GM10248 (cell line): ENCODE data around the gene RARA.

Experiments
- CTCF ChIA-PET: fragments of 300-600 bp; sonication (Branson Sonifier 250); formaldehyde crosslinking; extraction: SDS; loops from one replicate; lab custom pipeline; 2021; ENCODE audit warnings: antibody characterized with exemption; lab: Yijun Ruan, JAX
- POLR2A ChIA-PET: fragments of 350-650 bp; sonication (Branson Sonifier 250); formaldehyde crosslinking; extraction: SDS; loops from one replicate; lab custom pipeline; 2020; ENCODE audit warnings: antibody characterized with exemption; lab: Yijun Ruan, JAX
- DNase-seq: peaks from one replicate; pipeline ENCODE4 v3.0.0; 2012; ENCODE audit errors: extremely low spot score
- CTCF ChIP-seq: IDR thresholded peaks from 2 replicates; pipeline ENCODE4 v1.5.1; 2012; ENCODE audit warnings: mild to moderate bottlenecking, low read depth; ENCODE audit errors: extremely low read depth, missing control alignments, control extremely low read depth

RARA gene

GRCh38 chr17:40326014-40326831, 17.2 kb downstream of the RARA start:
- CTCF ChIA-PET = interaction anchor here (0.8 to 6.9 kb wide), 9 partner anchors 9 to 234 kb away, joined by 3 to 50 read pairs (median 6); partner anchors contain the start of gene RARA
- no peak for DNase-seq

DNA sequence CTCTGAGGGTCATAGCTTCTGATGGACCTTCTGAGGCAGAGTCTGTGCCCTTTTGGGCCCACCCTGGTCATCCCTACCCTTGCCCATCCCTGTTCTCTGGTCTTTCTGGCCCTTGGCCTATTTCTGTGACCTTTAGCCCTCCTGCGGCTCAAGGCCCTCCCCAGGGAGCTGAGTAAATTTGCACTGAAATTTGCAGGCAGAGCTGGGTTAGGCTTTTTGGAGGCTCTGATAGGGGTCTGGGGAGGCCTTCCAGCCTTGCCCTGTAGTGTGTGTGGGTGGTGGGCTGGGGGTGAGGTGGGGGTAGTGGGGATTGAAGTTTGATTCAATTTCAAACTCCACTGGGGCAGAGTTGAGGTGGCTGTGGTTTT, 17.8 kb downstream of the RARA start:
- TF ChIP-seq CTCF = no peak
- ChIA-PET POLR2A (interaction anchor here (0.6 to 0.7 kb wide), 2 partner anchors 252 to 342 kb away, joined by 3 to 10 read pairs; no protein-coding TSS in a partner anchor), CTCF (interaction anchor here (0.9 to 6.9 kb wide), 7 partner anchors 10 to 234 kb away, joined by 3 to 50 read pairs (median 6); no protein-coding TSS in a partner anchor)
- DNase-seq = no peak

More at GRCh38 chr17:40326014-40326831, 17.2 kb downstream of the RARA start:
- TF ChIP-seq CTCF = no peak
- POLR2A ChIA-PET = interaction anchor here (0.6 to 0.8 kb wide), 3 partner anchors 19 to 341 kb away, joined by 3 to 10 read pairs (median 3); no protein-coding TSS in a partner anchor

DNA sequence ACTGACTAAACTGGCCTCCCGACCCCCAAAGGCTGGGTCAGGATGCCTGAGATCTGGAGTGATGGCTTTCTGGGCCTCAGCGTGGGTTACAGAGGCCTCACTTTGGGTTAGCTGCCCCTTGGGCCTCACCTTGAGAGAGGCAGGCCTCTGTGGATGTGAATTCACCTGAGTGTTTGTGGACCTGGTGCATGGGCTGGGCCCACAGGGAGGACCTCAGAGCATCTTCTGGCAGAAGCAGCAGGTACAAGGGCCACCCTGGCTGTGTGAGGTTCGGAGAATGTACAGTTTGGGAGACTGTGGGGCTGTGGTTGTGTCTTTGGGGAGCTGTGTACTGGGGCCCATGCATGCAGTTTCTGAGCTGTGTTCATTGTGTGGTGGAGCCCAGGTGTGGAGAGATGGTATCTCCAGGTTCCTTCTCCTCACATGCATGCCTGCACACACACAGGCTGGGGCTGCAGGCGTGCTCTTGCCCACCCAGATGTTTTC, 18.3 kb downstream of the RARA start:
- DNase-seq = no peak
- TF ChIP-seq CTCF = no peak
- ChIA-PET CTCF (interaction anchor here (0.9 to 6.9 kb wide), 9 partner anchors 11 to 233 kb away, joined by 3 to 50 read pairs (median 6); no protein-coding TSS in a partner anchor), POLR2A (no interaction called here)

GRCh38 chr17:40327735-40328385, 18.9 kb downstream of the RARA start:
- POLR2A ChIA-PET = interaction anchor here (0.5 kb wide), 1 partner anchor 28 kb away, joined by 3 read pairs; no protein-coding TSS in a partner anchor
- CTCF ChIA-PET = interaction anchor here (0.9 to 6.9 kb wide), 7 partner anchors 12 to 205 kb away, joined by 3 to 50 read pairs (median 6); no protein-coding TSS in a partner anchor
- DNase-seq = no peak
- TF ChIP-seq CTCF = no peak

- TF ChIP-seq CTCF = no peak
- ChIA-PET POLR2A (no interaction called here), CTCF (interaction anchor here (0.9 to 6.6 kb wide), 6 partner anchors 13 to 38 kb away, joined by 3 to 50 read pairs (median 5); no protein-coding TSS in a partner anchor)
- DNase-seq = no peak
Measured at GRCh38 chr17:40328386-40328766, 19.4 kb downstream of the RARA start.
